Measurements from ENCODE around the gene GSDME. TPM values are rescaled to one million over a fixed set of nuclear protein-coding genes. Genes with fewer than 3 reads are reported as not detected.

The GSDME gene
- total RNA-seq, 1 donor, result 43.3 TPM

- peak; percentile 92 for DNase-seq (ENCODE audit: low read depth)
- no peak for TF ChIP-seq CTCF (IDR thresholded peaks at IDR 0.05; ENCODE audit: insufficient read depth, low read length)
These were observed 29.7 kb upstream of the GSDME start for GRCh38 chr7:24786941-24787340.

GRCh38 chr7:24786306-24786705 is 29.0 kb upstream of the GSDME start:
- H3K4me3 ChIP-seq (ENCODE audit: low read depth, low read length), result no peak overlapping the region
- DNase-seq (ENCODE audit: low read depth), result no peak
- no peak for TF ChIP-seq CTCF (IDR thresholded peaks at IDR 0.05; ENCODE audit: insufficient read depth, low read length)

More at GRCh38 chr7:24786941-24787340, 29.7 kb upstream of the GSDME start:
- no peak overlapping the region for H3K4me3 ChIP-seq (ENCODE audit: low read depth, low read length)

- no peak for DNase-seq (ENCODE audit: low read depth)
- TF ChIP-seq CTCF (IDR thresholded peaks at IDR 0.05; ENCODE audit: insufficient read depth, low read length), result no peak
- H3K4me3 ChIP-seq (ENCODE audit: low read depth, low read length), result no peak overlapping the region
These were observed 27.0 kb upstream of the GSDME start for GRCh38 chr7:24784277-24784676.

GRCh38 chr7:24783698-24784097 is 26.4 kb upstream of the GSDME start:
- DNase-seq (ENCODE audit: low read depth), result no peak
- TF ChIP-seq CTCF (IDR thresholded peaks at IDR 0.05; ENCODE audit: insufficient read depth, low read length), result no peak

GRCh38 chr7:24781106-24781505 is 23.8 kb upstream of the GSDME start:
- DNase-seq (ENCODE audit: low read depth), result no peak
- no peak for TF ChIP-seq CTCF (IDR thresholded peaks at IDR 0.05; ENCODE audit: insufficient read depth, low read length)
- no peak overlapping the region for H3K4me3 ChIP-seq (ENCODE audit: low read depth, low read length)

More at GRCh38 chr7:24783698-24784097, 26.4 kb upstream of the GSDME start:
- no peak overlapping the region for H3K4me3 ChIP-seq (ENCODE audit: low read depth, low read length)

- no peak for DNase-seq (ENCODE audit: low read depth)
- H3K4me3 ChIP-seq (ENCODE audit: low read depth, low read length), result no peak overlapping the region
- TF ChIP-seq CTCF (IDR thresholded peaks at IDR 0.05; ENCODE audit: insufficient read depth, low read length), result no peak
These were observed 22.0 kb upstream of the GSDME start for GRCh38 chr7:24779283-24779655.

GRCh38 chr7:24778543-24779282 is 21.4 kb upstream of the GSDME start:
- peak; percentile 97 for DNase-seq (ENCODE audit: low read depth)
- TF ChIP-seq CTCF (IDR thresholded peaks at IDR 0.05; ENCODE audit: insufficient read depth, low read length), result no peak
- H3K4me3 ChIP-seq (ENCODE audit: low read depth, low read length), result no peak overlapping the region
